ENCODE measurements around the gene LYZL6.

The LYZL6 gene
- 0 reads per million in 2 donors for total RNA-seq

DNA sequence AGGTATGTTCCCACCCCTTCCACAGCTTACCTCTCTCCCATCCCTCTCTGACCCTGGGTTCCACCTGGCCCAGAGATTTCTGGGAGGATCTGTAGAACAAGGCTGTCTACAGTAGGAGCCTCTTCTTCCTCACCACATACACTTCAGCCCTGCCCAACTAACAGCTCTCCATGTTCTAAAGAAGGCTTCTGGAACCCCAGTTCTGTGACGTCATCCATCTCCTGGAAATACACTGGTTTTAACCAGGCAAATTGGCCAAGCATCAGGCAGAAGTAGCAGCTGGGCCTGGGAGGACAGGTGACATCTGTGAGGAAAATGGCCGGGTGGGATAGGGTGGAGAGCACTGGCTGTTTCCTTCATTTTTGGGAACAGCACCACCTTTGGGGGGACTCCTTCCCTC lies at the start of gene LYZL6:
LYZL6 (minus strand) TSS at position 177 of the 400 bp plus-strand sequence. CDS start 4,357 bp downstream, outside the sequence.
- DNase-seq: no peak

DNA sequence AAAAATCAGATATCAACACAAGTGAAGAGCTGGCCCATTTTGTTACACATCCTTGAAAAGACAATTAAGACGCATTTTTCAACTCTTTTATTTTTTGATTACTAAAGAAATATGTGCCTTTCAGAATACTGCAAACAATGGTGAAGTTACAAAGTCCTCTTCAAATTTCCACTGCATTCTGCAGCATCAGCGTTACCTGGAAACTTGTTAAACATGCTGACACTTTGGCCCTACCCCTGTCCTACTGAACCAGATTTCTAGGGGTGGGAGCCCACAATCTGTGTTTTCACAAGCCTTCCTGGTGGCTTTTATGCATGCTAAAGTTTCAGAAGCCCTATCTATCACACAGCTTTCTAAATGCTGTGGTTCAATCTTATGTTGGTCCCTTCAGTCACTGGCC lies 47.6 kb upstream of the LYZL6 start:
- no peak for DNase-seq

GRCh38 chr17:35988164-35988563 lies 44.7 kb upstream of the LYZL6 start:
- no peak for DNase-seq

DNA sequence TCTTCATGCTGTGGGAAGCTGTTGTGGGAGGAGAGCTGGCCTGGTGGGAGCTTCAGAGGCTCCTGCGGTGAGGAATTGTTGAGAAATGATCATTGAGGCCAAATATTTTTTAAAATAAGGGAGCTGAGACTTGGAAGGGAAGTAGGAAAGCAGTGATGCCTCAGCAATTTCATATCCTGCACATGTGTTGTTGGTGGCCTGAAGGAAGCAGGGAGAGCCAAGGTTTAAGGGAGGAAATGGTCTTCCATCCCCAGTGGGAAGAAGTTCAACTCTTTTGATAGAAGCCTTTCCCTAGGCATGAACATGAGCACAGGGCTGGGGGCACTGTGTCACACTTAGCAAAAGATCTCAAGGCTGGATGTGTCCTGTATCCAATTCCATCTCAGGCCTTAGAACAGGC lies 43.1 kb upstream of the LYZL6 start, which contains the start of gene CCL14:
CCL14 (minus strand) TSS at position 87 of the 400 bp plus-strand sequence; CDS start at position 7, 80 bp downstream.
- no peak for DNase-seq

- no peak for DNase-seq
These were observed 40.6 kb upstream of the LYZL6 start for GRCh38 chr17:35984140-35984539.

DNA sequence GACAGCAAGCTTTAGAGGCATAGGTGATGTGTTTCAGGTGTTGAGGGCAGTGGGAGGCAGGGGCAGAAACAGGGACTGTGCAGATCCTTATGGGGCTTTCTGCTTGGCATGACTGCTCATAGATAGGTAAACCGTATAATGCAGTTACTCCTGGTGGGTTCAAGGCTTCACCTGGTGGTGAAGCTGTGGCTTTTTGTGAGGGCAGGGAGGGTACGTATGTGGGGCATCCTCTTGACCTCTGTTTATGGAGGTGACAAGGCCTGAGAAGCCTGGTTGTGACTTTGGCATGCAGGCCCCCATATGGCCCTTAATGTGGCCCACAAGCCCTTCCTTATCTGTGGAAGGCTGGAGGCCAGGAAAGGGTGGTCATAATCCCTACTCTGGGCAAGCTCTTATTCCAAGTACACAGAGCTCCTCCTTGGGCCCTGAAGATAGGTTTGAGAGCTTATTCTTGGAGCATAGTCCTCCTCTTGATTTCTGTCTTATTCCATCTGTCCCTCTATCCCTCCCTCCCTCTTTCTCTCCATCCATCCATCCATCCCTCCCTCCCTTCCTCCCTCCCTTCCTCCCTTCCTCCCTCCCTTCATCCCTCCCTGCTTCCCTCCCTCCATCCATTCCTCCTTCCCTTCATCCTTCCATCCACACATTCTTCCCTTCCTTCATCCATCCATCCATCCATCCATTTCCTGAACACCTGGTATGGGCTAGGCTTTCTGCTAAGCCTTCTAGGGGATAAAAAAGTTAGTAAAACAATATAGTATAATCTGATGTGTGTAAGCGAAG lies 39.1 kb upstream of the LYZL6 start:
- no peak for DNase-seq

DNA sequence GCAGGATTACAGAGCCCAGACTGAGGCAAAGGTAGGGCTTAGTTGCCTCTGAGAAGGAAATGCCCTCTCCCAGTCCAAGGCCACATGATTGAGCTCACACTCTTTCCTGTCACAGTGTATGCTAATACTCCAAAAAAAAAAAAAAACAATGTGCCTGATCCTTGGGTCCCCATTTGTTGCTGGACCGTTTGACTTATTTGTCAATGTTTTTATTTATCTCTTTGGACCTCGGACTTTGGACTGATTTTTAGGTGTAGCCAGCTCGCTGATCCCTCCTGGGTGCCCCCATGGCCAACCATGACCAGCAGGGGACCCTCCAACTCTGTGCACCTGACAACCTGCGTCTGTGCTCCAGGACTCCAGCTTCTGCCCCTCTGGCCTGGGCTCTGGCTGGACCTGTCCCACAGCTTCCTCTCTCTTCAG lies 38.4 kb upstream of the LYZL6 start:
- no peak for DNase-seq

DNA sequence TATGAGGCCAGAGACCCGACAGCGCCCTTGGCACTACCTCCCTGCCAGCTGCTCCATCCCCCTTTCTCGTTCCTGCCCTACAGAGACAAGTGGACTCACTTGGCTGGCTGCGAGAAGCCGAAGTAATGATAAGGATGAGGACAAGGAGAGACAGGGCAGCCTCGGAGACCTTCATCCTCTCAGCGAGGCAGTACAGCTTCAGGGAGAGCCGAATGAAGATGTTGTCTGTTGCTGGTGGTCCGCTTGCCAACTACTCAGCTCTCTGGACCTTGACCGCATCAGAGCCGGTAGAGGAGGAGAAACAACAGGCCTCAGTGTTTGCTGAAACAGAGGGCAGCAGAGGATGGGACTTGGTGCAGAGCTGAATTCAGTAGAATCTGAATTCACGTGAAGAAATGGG lies 37.7 kb upstream of the LYZL6 start, which contains the start of gene CCL16:
CCL16 (minus strand) TSS at position 252 of the 400 bp plus-strand sequence; CDS start at position 175, 77 bp downstream.
- no peak for DNase-seq

DNA sequence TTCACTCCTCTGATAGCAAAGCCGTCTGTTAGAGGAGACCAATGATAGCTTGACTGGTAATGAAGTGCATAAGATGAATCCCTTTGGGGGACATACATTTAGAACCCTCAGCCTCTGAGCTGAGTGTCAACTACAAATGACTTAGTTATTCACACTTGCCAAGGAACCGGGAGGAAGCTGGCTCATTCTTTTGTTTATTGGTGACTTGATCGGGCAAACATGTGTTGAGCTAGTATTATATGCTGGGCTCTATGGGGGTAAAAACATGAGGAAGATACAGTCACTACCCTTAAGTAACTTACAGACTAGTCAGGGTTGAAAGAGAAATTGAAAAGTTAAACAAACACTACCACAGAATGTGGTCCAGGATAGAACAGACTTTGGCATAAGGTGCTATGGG lies 34.8 kb upstream of the LYZL6 start:
- no peak for DNase-seq

DNA sequence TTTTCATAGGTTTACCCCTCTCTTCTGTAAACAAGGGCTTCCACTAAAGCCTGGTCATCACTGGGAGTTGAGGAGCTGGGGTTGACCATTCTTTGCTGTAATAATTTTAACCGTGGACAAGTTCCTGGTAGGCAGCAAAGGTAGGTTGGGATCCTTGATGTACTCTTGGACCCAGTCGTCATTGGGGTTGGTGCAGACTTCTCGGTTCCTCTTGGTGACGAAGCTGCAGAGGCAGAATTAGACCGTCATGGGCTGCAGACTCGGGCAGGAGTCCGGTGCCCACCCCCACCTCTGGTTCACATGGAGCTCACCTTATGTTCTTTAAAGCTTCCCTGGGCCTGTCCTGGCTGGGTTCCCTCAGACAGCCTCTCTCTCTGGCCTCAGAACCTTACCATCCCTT lies 34.0 kb upstream of the LYZL6 start:
- DNase-seq: no peak

- DNase-seq: no peak
These were observed 30.1 kb upstream of the LYZL6 start for GRCh38 chr17:35973333-35974260.

DNA sequence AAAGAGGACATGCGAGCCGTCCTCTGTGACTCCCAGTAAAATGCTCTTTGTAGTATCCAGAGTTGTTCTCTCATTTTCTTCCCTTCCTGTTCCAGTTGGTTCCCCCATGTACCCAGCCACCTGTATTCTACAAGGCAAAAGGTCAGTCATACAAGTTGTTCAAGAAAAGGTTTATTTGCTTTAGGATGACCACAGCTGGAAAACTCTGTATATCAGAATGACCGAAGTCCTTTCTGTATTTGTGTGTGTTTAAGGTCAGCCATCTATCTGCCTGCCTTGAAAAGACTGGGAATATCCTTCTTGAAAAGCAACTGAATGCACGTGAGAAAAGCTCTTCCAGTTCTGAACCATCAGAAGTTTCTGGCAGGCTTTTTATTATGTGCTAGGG lies 29.4 kb upstream of the LYZL6 start:
- DNase-seq: no peak

GRCh38 chr17:35972535-35972934 lies 29.0 kb upstream of the LYZL6 start:
- no peak for DNase-seq

- no peak for DNase-seq
These were observed 28.6 kb upstream of the LYZL6 start for GRCh38 chr17:35972066-35972465.

GRCh38 chr17:35969558-35970380 lies 26.3 kb upstream of the LYZL6 start:
- DNase-seq: no peak

DNA sequence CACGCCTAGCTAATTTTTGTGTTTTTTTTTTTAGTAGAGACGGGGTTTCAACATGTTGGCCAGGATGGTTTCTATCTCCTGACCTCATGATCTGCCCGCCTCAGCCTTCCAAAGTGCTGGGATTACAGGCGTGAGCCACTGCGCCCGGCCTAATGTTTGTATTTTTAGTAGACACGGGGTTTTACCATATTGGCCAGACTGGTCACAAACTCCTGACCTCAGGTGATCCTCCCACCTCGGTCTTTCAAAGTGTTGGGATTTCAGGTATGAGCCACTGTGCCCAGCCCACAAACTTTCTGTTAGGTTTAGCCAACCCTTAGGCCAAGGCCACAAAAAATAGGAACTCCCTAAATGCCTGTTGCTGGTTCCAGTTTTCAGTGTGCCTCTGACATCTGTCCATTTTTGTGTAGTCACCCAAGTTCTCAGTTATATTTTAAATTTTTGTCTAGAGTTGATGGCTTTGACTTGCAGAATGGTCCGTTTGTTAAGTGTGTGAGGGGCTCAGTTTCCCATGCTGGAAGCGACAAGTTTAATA lies 25.1 kb upstream of the LYZL6 start:
- no peak for DNase-seq

DNA sequence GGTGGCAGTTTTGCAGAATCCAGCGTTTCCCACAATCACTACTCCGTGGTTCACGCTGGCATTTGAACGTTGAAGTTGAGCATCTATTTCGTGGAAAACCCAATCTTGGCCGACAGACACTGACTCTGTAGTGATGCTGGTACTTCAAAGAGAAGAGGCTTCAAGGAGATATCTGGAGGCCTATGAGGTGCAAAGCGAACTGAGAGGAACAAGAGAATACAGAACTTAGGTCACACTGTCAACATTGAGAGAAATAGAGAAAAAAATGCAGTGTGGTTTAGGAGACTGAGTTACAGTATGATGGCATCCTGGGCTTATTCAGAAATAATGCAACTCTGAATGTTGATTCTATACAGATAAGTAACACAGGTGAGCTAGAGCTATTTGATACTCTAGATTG lies 21.8 kb upstream of the LYZL6 start:
- DNase-seq: no peak

- DNase-seq: no peak
These were observed 20.1 kb upstream of the LYZL6 start for GRCh38 chr17:35963663-35964062.

DNA sequence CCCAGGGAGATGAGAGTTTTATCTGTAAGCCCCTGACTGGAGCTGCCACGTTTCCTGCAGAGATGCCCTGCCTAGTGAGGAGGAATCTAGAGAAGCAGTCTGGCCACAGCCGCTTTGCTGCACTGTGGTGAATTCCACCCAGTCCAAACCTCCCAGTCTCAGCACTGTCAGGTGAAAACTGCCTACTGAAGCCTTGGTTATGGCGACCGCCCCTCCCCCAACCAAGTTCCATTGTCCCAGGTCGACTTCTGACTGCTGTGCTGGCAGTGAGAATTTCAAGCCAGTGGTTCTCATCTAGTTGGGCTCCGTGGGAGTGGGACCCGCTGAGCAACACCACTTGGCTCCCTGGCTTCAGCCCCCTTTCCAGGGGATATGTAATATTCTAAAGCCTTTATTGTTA lies 10.2 kb upstream of the LYZL6 start:
- no peak for DNase-seq

- no peak for DNase-seq
These were observed 5.9 kb upstream of the LYZL6 start for GRCh38 chr17:35949401-35949800.

GRCh38 chr17:35948092-35948491 lies 4.6 kb upstream of the LYZL6 start:
- DNase-seq: no peak

- DNase-seq: no peak
These were observed 3.7 kb upstream of the LYZL6 start for GRCh38 chr17:35947156-35947585.

Data from activated gamma-delta T cell (primary cell).